Measurements from ENCODE around the gene GRID1. TPM values are rescaled to one million over a fixed set of nuclear protein-coding genes. Genes with fewer than 3 reads are reported as not detected.

Gene GRID1
- total and polyA plus RNA-seq, 2 experiments from 2014 or later = not detected

DNA sequence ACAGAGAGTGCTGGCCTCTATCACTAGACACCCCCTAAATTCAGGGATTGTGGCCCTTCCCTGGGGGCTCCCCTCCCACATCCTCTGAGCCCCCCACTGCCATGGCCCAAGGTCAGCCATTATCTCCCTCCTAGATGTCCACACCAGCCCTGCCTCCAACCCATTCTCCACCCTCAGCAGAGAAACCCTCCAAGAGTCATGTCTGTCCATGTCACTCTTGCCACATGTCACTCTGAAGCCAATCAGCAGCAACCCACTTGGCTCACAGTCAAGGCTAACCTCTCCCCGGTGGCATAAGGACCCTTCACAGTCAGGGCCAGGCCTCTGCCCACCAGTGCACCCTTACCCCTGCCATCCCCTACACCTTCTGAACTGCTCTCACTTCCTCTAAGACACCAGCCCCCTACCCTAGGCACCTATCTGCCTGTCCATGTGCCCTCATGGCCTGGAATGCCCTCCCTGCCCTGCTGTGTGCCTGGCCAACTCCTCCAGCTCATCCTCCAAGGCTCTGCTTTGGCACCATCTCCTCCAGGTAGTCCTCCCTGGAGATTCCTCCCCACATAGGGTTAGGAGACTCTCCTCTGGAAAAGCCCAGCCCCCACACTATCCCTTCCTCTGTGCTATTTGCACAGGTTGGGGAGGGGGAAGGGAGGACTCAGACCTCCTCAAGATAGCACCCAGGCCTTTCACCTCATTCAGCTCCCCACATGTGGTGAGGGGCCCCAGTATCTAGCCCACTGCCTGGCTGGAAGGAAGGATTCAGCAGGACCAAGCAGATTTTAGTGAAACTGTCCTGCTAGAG lies 83.7 kb downstream of the GRID1 start:
- TF ChIP-seq EZH2phosphoT487 (IDR thresholded peaks at IDR 0.05; ENCODE audit: insufficient read depth, low read depth) = no peak
- TF ChIP-seq EZH2 (IDR thresholded peaks at IDR 0.05; ENCODE audit: insufficient read depth, poor library complexity, severe bottlenecking) = no peak
- H3F3A ChIP-seq (ENCODE audit: insufficient read depth) = no peaks in the 10 kb centered on the region
- in situ Hi-C loops (cut with MboI) = no loop called here
- WGBS, 2 experiments (ENCODE audit: low coverage in 1 of 2, low lambda C conversion rate in 2 of 2, missing lambda C conversion rate in 2 of 2) = 18 to 23% methylated on average over 1 of the region's 1 CpG
- H3K4me3 ChIP-seq = no peak overlapping the region
- H2AFZ ChIP-seq = no peak overlapping the region
- no peak overlapping the region for H3K9ac ChIP-seq
- H3K27ac ChIP-seq = no peak overlapping the region
- H4K20me1 ChIP-seq (ENCODE audit: insufficient read depth) = no peaks in the 10 kb centered on the region
- no peaks in the 10 kb centered on the region for H3K36me3 ChIP-seq (ENCODE audit: low read depth)
- H3K4me1 ChIP-seq (ENCODE audit: insufficient read depth) = no peaks in the 10 kb centered on the region
- no peaks in the 10 kb centered on the region for H3K79me2 ChIP-seq (ENCODE audit: insufficient read depth)
- H3K4me2 ChIP-seq (ENCODE audit: unreplicated experiment) = no peak overlapping the region
- DNase-seq = no peak
- H3K27me3 ChIP-seq (replicated peaks; ENCODE audit: insufficient read depth) = no peaks in the 10 kb centered on the region
- H3K9me3 ChIP-seq (ENCODE audit: low read depth) = no peaks in the 10 kb centered on the region
- H3K9me2 ChIP-seq (ENCODE audit: insufficient read depth) = no peaks in the 10 kb centered on the region

DNA sequence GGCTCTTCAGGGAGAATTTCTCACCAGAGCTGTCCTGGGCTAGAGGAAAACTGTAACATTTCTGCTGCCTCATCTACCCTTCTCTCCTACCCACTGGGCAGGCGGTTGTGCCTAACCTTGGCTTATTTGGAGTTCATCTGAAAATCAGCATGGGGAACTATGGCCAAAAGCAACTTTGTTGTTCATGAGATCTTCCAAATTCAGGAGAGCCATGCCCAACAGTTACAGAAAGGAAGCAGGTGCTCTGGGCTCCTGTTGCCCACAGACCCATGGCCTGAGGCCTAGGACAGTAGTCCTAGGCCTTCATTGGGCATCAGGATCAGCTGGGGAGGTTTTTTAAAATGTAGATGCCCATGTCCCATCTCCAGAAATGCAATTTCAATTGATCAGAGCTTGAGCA lies 85.2 kb downstream of the GRID1 start:
- H3K36me3 ChIP-seq (ENCODE audit: low read depth) = no peaks in the 10 kb centered on the region
- no peaks in the 10 kb centered on the region for H3K9me2 ChIP-seq (ENCODE audit: insufficient read depth)
- no peaks in the 10 kb centered on the region for H4K20me1 ChIP-seq (ENCODE audit: insufficient read depth)
- no peak overlapping the region for H2AFZ ChIP-seq
- H3F3A ChIP-seq (ENCODE audit: insufficient read depth) = no peaks in the 10 kb centered on the region
- H3K4me1 ChIP-seq (ENCODE audit: insufficient read depth) = no peaks in the 10 kb centered on the region
- no peak overlapping the region for H3K4me3 ChIP-seq
- no peak for DNase-seq
- WGBS, 2 experiments (ENCODE audit: low coverage in 1 of 2, low lambda C conversion rate in 2 of 2, missing lambda C conversion rate in 2 of 2) = 43 to 58% methylated on average over 1 of the region's 1 CpG
- no peak overlapping the region for H3K9ac ChIP-seq
- no peaks in the 10 kb centered on the region for H3K79me2 ChIP-seq (ENCODE audit: insufficient read depth)
- H3K9me3 ChIP-seq (ENCODE audit: low read depth) = no peaks in the 10 kb centered on the region
- H3K27ac ChIP-seq = no peak overlapping the region
- H3K4me2 ChIP-seq (ENCODE audit: unreplicated experiment) = no peak overlapping the region
- in situ Hi-C loops (cut with MboI) = no loop called here
- no peaks in the 10 kb centered on the region for H3K27me3 ChIP-seq (replicated peaks; ENCODE audit: insufficient read depth)
- TF ChIP-seq EZH2phosphoT487 (IDR thresholded peaks at IDR 0.05; ENCODE audit: insufficient read depth, low read depth) = no peak
- TF ChIP-seq EZH2 (IDR thresholded peaks at IDR 0.05; ENCODE audit: insufficient read depth, poor library complexity, severe bottlenecking) = no peak

DNA sequence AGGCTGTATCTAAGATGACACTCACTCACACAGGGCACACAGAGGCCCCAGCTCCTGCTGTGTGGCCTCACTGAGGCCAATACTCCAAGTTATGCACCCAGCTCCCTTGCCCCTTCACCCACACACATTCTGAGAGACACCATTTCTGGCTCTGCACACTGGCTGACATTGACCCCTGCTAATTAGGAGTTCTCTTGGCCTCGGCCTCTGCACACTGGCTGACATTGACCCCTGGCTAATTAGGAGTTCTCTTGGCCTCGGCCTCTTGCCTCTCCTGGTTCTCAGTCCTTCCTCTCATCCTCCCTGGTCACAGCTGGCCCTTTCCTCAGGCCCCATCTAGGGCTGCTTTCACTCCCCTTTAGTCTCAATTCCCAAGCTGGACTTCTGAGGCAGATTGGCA lies 97.3 kb downstream of the GRID1 start:
- H3K9ac ChIP-seq = no peak overlapping the region
- no peak overlapping the region for H3K4me3 ChIP-seq
- H2AFZ ChIP-seq = no peak overlapping the region
- no peaks in the 10 kb centered on the region for H3K4me1 ChIP-seq (ENCODE audit: insufficient read depth)
- no peaks in the 10 kb centered on the region for H3K27me3 ChIP-seq (replicated peaks; ENCODE audit: insufficient read depth)
- WGBS, 2 experiments (ENCODE audit: low coverage in 1 of 2, low lambda C conversion rate in 2 of 2, missing lambda C conversion rate in 2 of 2) = 0 to 8% methylated on average over 2 of the region's 2 CpGs
- no peak overlapping the region for H3K4me2 ChIP-seq (ENCODE audit: unreplicated experiment)
- no peak for TF ChIP-seq EZH2phosphoT487 (IDR thresholded peaks at IDR 0.05; ENCODE audit: insufficient read depth, low read depth)
- no peak for TF ChIP-seq EZH2 (IDR thresholded peaks at IDR 0.05; ENCODE audit: insufficient read depth, poor library complexity, severe bottlenecking)
- no peak for DNase-seq
- no peaks in the 10 kb centered on the region for H4K20me1 ChIP-seq (ENCODE audit: insufficient read depth)
- H3K36me3 ChIP-seq (ENCODE audit: low read depth) = no peaks in the 10 kb centered on the region
- H3K27ac ChIP-seq = no peak overlapping the region
- H3F3A ChIP-seq (ENCODE audit: insufficient read depth) = no peaks in the 10 kb centered on the region
- no peaks in the 10 kb centered on the region for H3K79me2 ChIP-seq (ENCODE audit: insufficient read depth)
- H3K9me2 ChIP-seq (ENCODE audit: insufficient read depth) = no peaks in the 10 kb centered on the region
- no peaks in the 10 kb centered on the region for H3K9me3 ChIP-seq (ENCODE audit: low read depth)
- in situ Hi-C loops (cut with MboI) = no loop called here

DNA sequence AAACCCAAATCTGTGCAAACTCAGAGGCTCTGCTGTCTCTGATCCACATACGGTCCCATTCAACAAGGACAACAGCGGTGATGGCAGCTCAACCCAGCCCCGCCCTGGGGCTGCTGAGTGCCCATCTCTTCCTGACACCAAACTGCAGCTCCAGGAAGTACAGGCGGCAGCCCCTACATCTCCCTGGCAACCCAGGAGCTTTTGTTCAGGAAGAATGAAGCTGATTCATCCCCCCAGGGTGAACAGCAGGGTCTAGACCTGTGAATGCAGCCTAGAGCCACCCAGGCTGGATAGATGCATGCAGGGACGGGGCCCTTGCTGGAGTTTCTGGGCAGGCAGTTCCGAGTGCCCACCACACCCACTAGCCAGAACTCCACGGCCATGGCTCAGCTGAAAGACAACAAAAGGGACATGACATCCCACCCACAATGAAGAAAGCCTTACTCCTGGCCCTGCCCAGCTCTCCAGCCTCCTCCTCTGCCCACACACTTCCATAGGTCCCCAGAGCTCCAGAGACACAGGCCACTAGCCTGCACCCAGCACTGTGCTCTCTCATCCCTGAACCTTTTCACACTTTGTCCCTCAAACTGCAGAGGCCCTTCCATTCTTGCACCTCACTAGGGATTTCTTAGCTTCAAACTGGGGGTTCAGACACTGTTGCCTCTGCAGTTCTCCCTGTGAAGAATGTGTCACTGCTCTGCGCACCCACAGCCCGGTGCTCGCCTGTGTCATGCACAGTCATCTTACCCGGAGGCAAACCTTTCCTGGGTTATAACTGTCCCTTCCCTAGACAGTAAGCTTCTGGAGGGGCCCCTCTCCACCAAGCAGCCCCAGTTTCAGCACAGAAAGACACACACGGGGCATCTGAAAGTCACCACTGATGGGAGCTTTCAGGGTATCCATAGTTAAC lies 99.1 kb downstream of the GRID1 start:
- no peaks in the 10 kb centered on the region for H3F3A ChIP-seq (ENCODE audit: insufficient read depth)
- no peaks in the 10 kb centered on the region for H3K9me3 ChIP-seq (ENCODE audit: low read depth)
- no peak overlapping the region for H3K4me3 ChIP-seq
- H3K4me2 ChIP-seq (ENCODE audit: unreplicated experiment) = no peak overlapping the region
- H3K27me3 ChIP-seq (replicated peaks; ENCODE audit: insufficient read depth) = no peaks in the 10 kb centered on the region
- TF ChIP-seq EZH2phosphoT487 (IDR thresholded peaks at IDR 0.05; ENCODE audit: insufficient read depth, low read depth) (no peak), EZH2 (IDR thresholded peaks at IDR 0.05; ENCODE audit: insufficient read depth, poor library complexity, severe bottlenecking) (no peak)
- H3K9me2 ChIP-seq (ENCODE audit: insufficient read depth) = no peaks in the 10 kb centered on the region
- H3K4me1 ChIP-seq (ENCODE audit: insufficient read depth) = no peaks in the 10 kb centered on the region
- no peak for DNase-seq
- in situ Hi-C loops (cut with MboI) = no loop called here
- H3K9ac ChIP-seq = no peak overlapping the region
- no peaks in the 10 kb centered on the region for H3K36me3 ChIP-seq (ENCODE audit: low read depth)
- no peak overlapping the region for H3K27ac ChIP-seq
- no peaks in the 10 kb centered on the region for H4K20me1 ChIP-seq (ENCODE audit: insufficient read depth)
- H2AFZ ChIP-seq = no peak overlapping the region
- no peaks in the 10 kb centered on the region for H3K79me2 ChIP-seq (ENCODE audit: insufficient read depth)
- WGBS, 2 experiments (ENCODE audit: low coverage in 1 of 2, low lambda C conversion rate in 2 of 2, missing lambda C conversion rate in 2 of 2) = 45% methylated on average over 12 of the region's 12 CpGs
